Heart left ventricle (tissue), 16 donors: Measurements from ENCODE around the gene BAIAP3. TPM values are rescaled to one million over a fixed set of nuclear protein-coding genes. Genes with fewer than 3 reads are reported as not detected.
A peak's percentile ranks its signal among the peaks of the same experiment; 100 is the strongest.

Experiments used
- ATAC-seq, 4 donors: fragments of 200-7000 bp; cut with Tn5 transposase; one replicate each; pipeline ENCODE4 v1.9.1; 2020 to 2022; ENCODE audit warnings: moderate library complexity in 4 of 4, mild to moderate bottlenecking in 3 of 4, moderate number of reproducible peaks in 1 of 4
- DNase-seq, 5 donors: peaks; one replicate each; pipeline ENCODE4 v3.0.0-alpha.2; 2020
- H3K27ac ChIP-seq, 12 donors: fragments of 200-600 bp; sonication (generic) in 4 of 12; one replicate each; pipeline versions ENCODE4 v1.5.0 to v1.8.0; 2016 to 2022; ENCODE audit warnings: mild to moderate bottlenecking in 2 of 12
- H3K27me3 ChIP-seq, 9 donors: fragments of 200-600 bp; sonication (generic) in 2 of 9; one replicate each; pipeline versions ENCODE4 v1.5.1 to v1.8.0; 2016 to 2022; ENCODE audit warnings: mild to moderate bottlenecking in 3 of 9
- H3K36me3 ChIP-seq, 9 donors: fragments of 200-600 bp; sonication (generic) in 2 of 9; one replicate each; pipeline versions ENCODE4 v1.5.0 to v1.8.0; 2018 to 2022; ENCODE audit warnings: mild to moderate bottlenecking in 2 of 9
- H3K4me1 ChIP-seq, 12 donors: fragments of 200-600 bp; sonication (generic) in 4 of 12; one replicate each; pipeline versions ENCODE4 v1.5.0 to v1.8.0; 2016 to 2022; ENCODE audit warnings: mild to moderate bottlenecking in 3 of 12
- H3K4me3 ChIP-seq, 12 donors: fragments of 200-600 bp; sonication (generic) in 4 of 12; one replicate each; pipeline versions ENCODE4 v1.5.0 to v1.8.0; 2017 to 2022; ENCODE audit warnings: mild to moderate bottlenecking in 9 of 12, moderate library complexity in 4 of 12
- H3K9me3 ChIP-seq, 12 donors: fragments of 200-600 bp; sonication (generic) in 4 of 12; one replicate each; pipeline versions ENCODE4 v1.5.0 to v1.8.0; 2016 to 2022; ENCODE audit warnings: mild to moderate bottlenecking in 1 of 12
- POLR2A ChIP-seq, 2 donors: fragments of 450-650 bp; IDR thresholded peaks; one replicate each; pipeline ENCODE4 v1.6.1; 2017; ENCODE audit warnings: antibody characterized with exemption in 2 of 2, mild to moderate bottlenecking in 2 of 2, moderate library complexity in 2 of 2
- WGBS, 4 donors: extraction: QIAGEN DNeasy Blood & Tissue Kit in 2 of 4; methylation state at CpG; one replicate each; pipeline versions ENCODE4 v1.1.5 to v1.1.7; 2013 to 2018; 5-methylcytosine and 5-hydroxymethylcytosine counted together
- intact Hi-C, 10 donors: fragments of 100-400 bp; cut with DNase I; formaldehyde crosslinking; loops; one replicate each; pipeline versions ENCODE4 v1.11.1 to v1.14.2; 2022
- polyA plus RNA-seq, 2 donors: library from polyadenylated mRNA; stranded (reverse); fragments of 200-250 nt; gene quantifications; one replicate each; pipeline ENCODE4 v1.2.3, GENCODE V29; 2013
- total RNA-seq, 9 donors: library from RNA; depleted of rRNA in 2 of 9; stranded (reverse); fragments of >200 nt in 2 of 9; fragmentation: NEBNext Ultra II Directional in 3 of 9; extraction: Animal tissue kit (Norgen Biotek cat#: 25700) in 3 of 9; gene quantifications; one replicate each; pipeline versions ENCODE4 v1.1.0 to v1.2.4, GENCODE V29; 2016 to 2023
- TF ChIP-seq, protein P1 (sequence below), 12 donors: fragments of 200-600 bp; sonication (generic) in 4 of 12; IDR thresholded peaks; one replicate each; pipeline versions ENCODE4 v1.5.0 to v1.8.0; 2018 to 2022; ENCODE audit warnings: antibody characterized with exemption in 12 of 12, mild to moderate bottlenecking in 5 of 12
- donor health status: ischemic (EF 13 %, LVEDD 7.1; RV severe dilation, severe dysfunction).
- donor health status: healthy with polysubstance abuse.
- donor health status: DM: no; HTN: yes; CAD: no.
- donor health status: DM: no; HTN: no; CAD: no.
- donor health status: ischemic (EF 25% LVEDD 6.9; RV normal size, moderate dysfunction).
- donor health status: ischemic (EF 25% LVEDD 5.7; RV mildly dilated, moderate dysfunction).
- donor health status: healthy.
- donor health status: DM: yes; HTN: yes; CAD: no.
- donor health status: ischemic (EF 35%, LVEDD 5.7; RV mildly dilated, moderate dysfunction).
- donor health status: nonischemic (EF 11% LVEDD 7.7; RV severe dilation, severe dysfunction).
- donor health status: DM: yes; HTN: yes; CAD: no.
- donor health status: PGD.
- donor health status: ischemic (EF 29% LVEDD 5.4; RV normal size, mild dysfunction).
- donor health status: nonischemic (EF 23%, LVEDD 6.1; RV moderate dilation, normal function).

Gene BAIAP3
- total and polyA plus RNA-seq, 11 donors: 0.88 to 4.0 (median 2.6) TPM

GRCh38 chr16:1378087-1378803 lies 44.8 kb downstream of the BAIAP3 start:
- ATAC-seq: peak in 2 of 4 donors; percentile 1 to 7
- no peak for DNase-seq
- intact Hi-C loops: no loop called here
- TF ChIP-seq POLR2A (IDR thresholded peaks at IDR 0.05): no peak
- TF ChIP-seq, protein P1, sequence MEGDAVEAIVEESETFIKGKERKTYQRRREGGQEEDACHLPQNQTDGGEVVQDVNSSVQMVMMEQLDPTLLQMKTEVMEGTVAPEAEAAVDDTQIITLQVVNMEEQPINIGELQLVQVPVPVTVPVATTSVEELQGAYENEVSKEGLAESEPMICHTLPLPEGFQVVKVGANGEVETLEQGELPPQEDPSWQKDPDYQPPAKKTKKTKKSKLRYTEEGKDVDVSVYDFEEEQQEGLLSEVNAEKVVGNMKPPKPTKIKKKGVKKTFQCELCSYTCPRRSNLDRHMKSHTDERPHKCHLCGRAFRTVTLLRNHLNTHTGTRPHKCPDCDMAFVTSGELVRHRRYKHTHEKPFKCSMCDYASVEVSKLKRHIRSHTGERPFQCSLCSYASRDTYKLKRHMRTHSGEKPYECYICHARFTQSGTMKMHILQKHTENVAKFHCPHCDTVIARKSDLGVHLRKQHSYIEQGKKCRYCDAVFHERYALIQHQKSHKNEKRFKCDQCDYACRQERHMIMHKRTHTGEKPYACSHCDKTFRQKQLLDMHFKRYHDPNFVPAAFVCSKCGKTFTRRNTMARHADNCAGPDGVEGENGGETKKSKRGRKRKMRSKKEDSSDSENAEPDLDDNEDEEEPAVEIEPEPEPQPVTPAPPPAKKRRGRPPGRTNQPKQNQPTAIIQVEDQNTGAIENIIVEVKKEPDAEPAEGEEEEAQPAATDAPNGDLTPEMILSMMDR (IDR thresholded peaks at IDR 0.05): no peak
- peak overlapping the region in 9 of 12 donors; percentile 75 to 90 (median 87) for H3K27ac ChIP-seq
- peaks cover 3 to 27% (median 14%) of the 10 kb centered on the region in 12 donors for H3K4me1 ChIP-seq
- WGBS, 4 donors: 90 to 95% (median 95%) methylated on average over 19 to 25 of the region's 25 CpGs
- no peaks in the 10 kb centered on the region for H3K27me3 ChIP-seq
- H3K9me3 ChIP-seq: no peaks in the 10 kb centered on the region
- H3K36me3 ChIP-seq: peaks cover 0 to 48% (median 18%) of the 10 kb centered on the region in 9 donors
- H3K4me3 ChIP-seq: peak overlapping the region in 9 of 12 donors; percentile 51 to 74 (median 61)

DNA sequence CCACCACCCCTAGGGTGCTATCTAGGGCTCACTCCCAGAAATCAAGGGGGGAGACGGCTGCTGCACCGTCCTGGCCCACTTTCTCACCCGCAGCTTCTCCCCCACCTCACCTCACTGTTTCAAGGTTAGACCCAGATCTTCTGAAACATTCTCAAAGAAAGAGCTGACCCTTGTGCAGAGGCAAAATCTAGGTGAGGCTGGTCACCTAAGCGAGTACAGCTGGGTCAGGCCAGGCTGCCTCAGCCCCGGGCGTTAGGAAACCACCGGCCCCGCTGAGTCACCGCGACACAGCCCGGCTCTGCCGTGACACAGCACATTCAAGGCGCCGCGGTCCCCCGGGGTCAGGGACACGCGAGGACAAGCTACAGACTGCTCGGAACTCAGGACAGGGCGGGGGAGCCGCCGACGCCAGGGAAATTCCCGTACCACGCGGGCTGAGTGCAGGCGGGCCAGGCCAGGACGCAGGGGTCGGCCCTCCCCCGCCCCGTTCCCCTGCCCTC lies 45.4 kb downstream of the BAIAP3 start:
- intact Hi-C loops: no loop called here
- peaks cover 3 to 27% (median 14%) of the 10 kb centered on the region in 12 donors for H3K4me1 ChIP-seq
- peak overlapping the region; percentile 47 to 90 (median 84) for H3K27ac ChIP-seq
- TF ChIP-seq, protein P1 (IDR thresholded peaks at IDR 0.05): no peak
- TF ChIP-seq POLR2A (IDR thresholded peaks at IDR 0.05): no peak
- 7 to 8% (median 7%) methylated on average over 27 to 31 of the region's 31 CpGs for WGBS, 4 donors
- H3K36me3 ChIP-seq: peaks cover 0 to 54% (median 22%) of the 10 kb centered on the region in 9 donors
- peak; percentile 83 to 93 (median 90) for DNase-seq
- ATAC-seq: peak; percentile 72 to 93 (median 90)
- H3K27me3 ChIP-seq: no peaks in the 10 kb centered on the region
- no peaks in the 10 kb centered on the region for H3K9me3 ChIP-seq
- peak overlapping the region; percentile 26 to 74 (median 58) for H3K4me3 ChIP-seq

DNA sequence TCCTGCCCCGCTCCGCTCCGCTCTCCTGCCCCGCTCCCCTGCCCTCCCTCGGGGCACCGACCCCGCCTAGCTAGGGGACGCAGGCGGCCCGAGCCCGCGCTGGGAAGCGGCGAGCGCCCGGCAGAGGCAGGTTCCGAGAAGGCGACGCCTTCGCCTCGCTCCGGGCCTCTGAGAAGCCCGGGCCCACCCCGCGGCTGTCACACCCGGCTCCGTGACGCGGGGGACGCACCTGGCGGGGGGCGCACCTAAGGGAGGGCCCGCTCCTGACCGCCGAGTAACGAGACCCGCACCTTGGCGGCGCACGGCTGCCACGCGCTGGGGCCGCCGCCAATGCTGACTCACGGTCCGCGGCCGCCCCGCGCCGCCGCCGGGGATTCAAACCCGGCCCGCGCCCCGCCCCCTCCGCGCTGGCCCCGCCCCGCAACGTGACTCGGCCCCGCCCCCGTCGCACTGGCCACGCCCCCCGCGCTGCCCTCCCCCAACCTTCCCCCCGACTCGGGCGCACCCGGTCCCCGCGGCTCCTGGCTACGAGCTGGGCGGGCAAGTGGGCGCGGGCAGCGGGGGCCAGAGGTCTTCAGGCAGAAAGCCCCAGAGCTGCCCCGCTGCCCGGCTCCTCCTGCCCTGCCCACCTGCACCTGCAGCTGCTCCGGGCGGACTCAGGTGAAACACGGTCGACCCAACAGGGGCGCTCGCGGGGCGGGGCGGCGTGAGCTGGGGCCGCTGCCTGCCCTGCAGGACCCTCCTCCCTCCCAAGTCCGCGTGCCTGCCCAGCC lies 46.0 kb downstream of the BAIAP3 start:
- intact Hi-C loops: no loop called here
- 7 to 29% (median 9%) methylated on average over 13 to 95 of the region's 95 CpGs for WGBS, 4 donors
- Histone ChIP-seq H3K4me3 (peak overlapping the region; percentile 26 to 74 (median 58)), H3K36me3 (peaks cover 0 to 56% (median 23%) of the 10 kb centered on the region in 9 donors), H3K4me1 (peaks cover 3 to 27% (median 14%) of the 10 kb centered on the region in 12 donors), H3K27me3 (no peaks in the 10 kb centered on the region), H3K9me3 (no peaks in the 10 kb centered on the region), H3K27ac (peak overlapping the region; percentile 47 to 90 (median 84))
- DNase-seq (peak; percentile 38 to 82 (median 53)), ATAC-seq (peak in 3 of 4 donors; percentile 23 to 88 (median 74))
- TF ChIP-seq, protein P1 (IDR thresholded peaks at IDR 0.05): no peak
- peak in 1 of 2 donors; percentile 36 for TF ChIP-seq POLR2A (IDR thresholded peaks at IDR 0.05)

GRCh38 chr16:1380195-1380594 lies 46.8 kb downstream of the BAIAP3 start:
- Histone ChIP-seq H3K4me3 (no peak overlapping the region), H3K27me3 (no peaks in the 10 kb centered on the region), H3K27ac (no peak overlapping the region), H3K9me3 (no peaks in the 10 kb centered on the region), H3K36me3 (peaks cover 0 to 56% (median 30%) of the 10 kb centered on the region in 9 donors), H3K4me1 (peaks cover 3 to 27% (median 14%) of the 10 kb centered on the region in 12 donors)
- TF ChIP-seq, protein P1 (IDR thresholded peaks at IDR 0.05): no peak
- TF ChIP-seq POLR2A (IDR thresholded peaks at IDR 0.05): no peak
- ATAC-seq: no peak
- 87 to 93% (median 89%) methylated on average over 10 of the region's 10 CpGs for WGBS, 4 donors
- DNase-seq: no peak
- intact Hi-C loops: no loop called here
